K562 (cell line): ENCODE measurements around the gene EMC10. TPM values are rescaled to one million over a fixed set of nuclear protein-coding genes. Genes with fewer than 3 reads are reported as not detected.
A peak's percentile ranks its signal among the peaks of the same experiment; 100 is the strongest.

ENCODE experiments used
- CSDE1 ChIP-seq, 2 experiments: fragments of 450-650 bp; IDR thresholded peaks; 2 replicates each; pipeline ENCODE4 v1.6.1; 2016; ENCODE audit warnings: mild to moderate bottlenecking in 1 of 2
- DDX20 ChIP-seq: fragments of 450-650 bp; IDR thresholded peaks from 2 replicates; pipeline ENCODE4 v1.6.1; 2016; ENCODE audit warnings: missing genetic modification characterization, low read depth, mild to moderate bottlenecking, missing compliant biosample characterization, moderate library complexity
- ERF ChIP-seq: fragments of 450-650 bp; formaldehyde crosslinking; IDR thresholded peaks from 2 replicates; pipeline ENCODE4 v1.4.0; 2020; ENCODE audit warnings: mild to moderate bottlenecking, mixed read lengths
- ETV1 ChIP-seq: fragments of 450-650 bp; conservative IDR thresholded peaks from 2 replicates; pipeline ENCODE4 v1.6.1; 2016; ENCODE audit warnings: missing genetic modification characterization, control low read depth, low read depth, missing compliant biosample characterization
- GMEB1 ChIP-seq: fragments of 250-450 bp; sonication (Bioruptor Pico); IDR thresholded peaks from 2 replicates; pipeline ENCODE4 v1.4.0; 2020; ENCODE audit warnings: mild to moderate bottlenecking
- GTF2E2 ChIP-seq: fragments of 200-800 bp; sonication (Bioruptor generic); IDR thresholded peaks from 2 replicates; pipeline ENCODE4 v1.6.1; 2016; ENCODE audit warnings: missing genetic modification characterization, missing compliant biosample characterization
- HLTF ChIP-seq: fragments of 450-650 bp; IDR thresholded peaks from 2 replicates; pipeline ENCODE4 v1.6.1; 2016
- L3MBTL2 ChIP-seq: fragments of 450-650 bp; IDR thresholded peaks from 2 replicates; pipeline ENCODE4 v1.6.1; 2016; ENCODE audit warnings: mild to moderate bottlenecking, moderate library complexity
- MCM5 ChIP-seq: fragments of 450-650 bp; IDR thresholded peaks from 2 replicates; pipeline ENCODE4 v1.6.1; 2016; ENCODE audit warnings: low read depth
- NBN ChIP-seq: fragments of 450-650 bp; IDR thresholded peaks from 2 replicates; pipeline ENCODE4 v1.6.1; 2016; ENCODE audit warnings: low read depth, mild to moderate bottlenecking
- PCBP2 ChIP-seq: fragments of 200-400 bp; formaldehyde crosslinking; IDR thresholded peaks from 2 replicates; pipeline ENCODE4 v1.6.1; 2018; ENCODE audit warnings: low read length, low read depth, mild to moderate bottlenecking, moderate library complexity; ENCODE audit not compliant: poor library complexity, severe bottlenecking
- PHF8 ChIP-seq: fragments of 200-600 bp; sonication (generic); IDR thresholded peaks from 2 replicates; pipeline ENCODE4 v1.6.1; 2012; ENCODE audit warnings: mixed run types, mild to moderate bottlenecking, inconsistent platforms, low read length, moderate library complexity, borderline replicate concordance
- POLR2AphosphoS5 ChIP-seq: IDR thresholded peaks from 2 replicates; pipeline ENCODE4 v1.6.1; 2011; ENCODE audit warnings: mild to moderate bottlenecking, low read depth, low read length, moderate library complexity; ENCODE audit not compliant: control insufficient read depth, insufficient read depth
- POLR2G ChIP-seq: fragments of 200-400 bp; formaldehyde crosslinking; IDR thresholded peaks from 2 replicates; pipeline ENCODE4 v1.6.1; 2017; ENCODE audit warnings: low read depth, mild to moderate bottlenecking, antibody characterized with exemption, low read length, moderate library complexity
- PURB ChIP-seq: sonication (generic); formaldehyde crosslinking; IDR thresholded peaks from 2 replicates; pipeline ENCODE4 v1.9.0; 2021; ENCODE audit warnings: low read depth, mild to moderate bottlenecking, missing genetic modification reagents
- RBBP5 ChIP-seq: fragments of 200-600 bp; sonication (generic); IDR thresholded peaks from 2 replicates; pipeline ENCODE4 v1.6.1; 2012; ENCODE audit warnings: borderline replicate concordance, mild to moderate bottlenecking, low read length, control low read depth, inconsistent platforms; ENCODE audit not compliant: insufficient read depth, poor library complexity, severe bottlenecking
- RHOXF2B ChIP-seq: fragments of 250-450 bp; sonication (Bioruptor Pico); conservative IDR thresholded peaks from 2 replicates; pipeline ENCODE4 v1.5.1; 2021
- ZNF316 ChIP-seq: fragments of 450-650 bp; IDR thresholded peaks from 2 replicates; pipeline ENCODE4 v1.6.1; 2016
- polyA plus RNA-seq, 8 experiments: library from polyadenylated mRNA; depleted of rRNA in 4 of 8; stranded (reverse) in 5 of 8; unstranded in 3 of 8; fragments of >200 nt; fragmentation: Nextera tagmentation in 2 of 8; fragmentation: Illumina TruSeq in 1 of 8; extraction: Ambion mirVana in 2 of 8; extraction: Trizol in 1 of 8; gene quantifications; 2 replicates each; pipeline versions ENCODE4 v1.2.1 to v1.2.3, GENCODE V29; 2011 to 2014; ENCODE audit warnings: inconsistent platforms in 1 of 8, missing spikeins in 1 of 8
- total RNA-seq, 7 experiments: library from RNA; depleted of rRNA in 6 of 7; stranded (reverse); fragments of >200 nt in 6 of 7; fragmentation: Illumina TruSeq in 2 of 7; extraction: Trizol in 2 of 7; gene quantifications; 2 replicates each; pipeline versions ENCODE4 v1.2.1 to v1.2.3, GENCODE V29; 2011 to 2021; ENCODE audit warnings: low replicate concordance in 1 of 7
- TF ChIP-seq, protein P1 (sequence below): fragments of 450-650 bp; IDR thresholded peaks from one replicate; pipeline ENCODE4 v1.6.1; 2018; ENCODE audit warnings: mild to moderate bottlenecking, moderate library complexity; ENCODE audit not compliant: partially characterized antibody
- TF ChIP-seq, protein P2 (sequence below): fragments of 450-650 bp; IDR thresholded peaks from 2 replicates; pipeline ENCODE4 v1.6.1; 2016
- TF ChIP-seq, protein P3 (sequence below): fragments of 450-650 bp; formaldehyde crosslinking; IDR thresholded peaks from 2 replicates; pipeline ENCODE4 v1.4.0; 2020; ENCODE audit warnings: mild to moderate bottlenecking

EMC10 gene
- total and polyA plus RNA-seq, 9 of the 15 experiments (the other 6 are each of a cell fraction or from before 2014, with no cell fraction given), result 1.4 to 46.0 (median 13.1) TPM

GRCh38 chr19:50500060-50500752, 23.9 kb downstream of the EMC10 start (continued):
- TF ChIP-seq, protein P1, sequence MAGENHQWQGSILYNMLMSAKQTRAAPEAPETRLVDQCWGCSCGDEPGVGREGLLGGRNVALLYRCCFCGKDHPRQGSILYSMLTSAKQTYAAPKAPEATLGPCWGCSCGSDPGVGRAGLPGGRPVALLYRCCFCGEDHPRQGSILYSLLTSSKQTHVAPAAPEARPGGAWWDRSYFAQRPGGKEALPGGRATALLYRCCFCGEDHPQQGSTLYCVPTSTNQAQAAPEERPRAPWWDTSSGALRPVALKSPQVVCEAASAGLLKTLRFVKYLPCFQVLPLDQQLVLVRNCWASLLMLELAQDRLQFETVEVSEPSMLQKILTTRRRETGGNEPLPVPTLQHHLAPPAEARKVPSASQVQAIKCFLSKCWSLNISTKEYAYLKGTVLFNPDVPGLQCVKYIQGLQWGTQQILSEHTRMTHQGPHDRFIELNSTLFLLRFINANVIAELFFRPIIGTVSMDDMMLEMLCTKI, result no peak
- TF ChIP-seq GTF2E2, result no peak
- no peak for TF ChIP-seq PURB (CRISPR knock-in tag)
- TF ChIP-seq HLTF, result no peak
- TF ChIP-seq CSDE1 (IDR thresholded peaks at IDR 0.05), result no peak
- peak; percentile 51; the same call in 1 of the 2 replicates for TF ChIP-seq NBN
- TF ChIP-seq, protein P2, sequence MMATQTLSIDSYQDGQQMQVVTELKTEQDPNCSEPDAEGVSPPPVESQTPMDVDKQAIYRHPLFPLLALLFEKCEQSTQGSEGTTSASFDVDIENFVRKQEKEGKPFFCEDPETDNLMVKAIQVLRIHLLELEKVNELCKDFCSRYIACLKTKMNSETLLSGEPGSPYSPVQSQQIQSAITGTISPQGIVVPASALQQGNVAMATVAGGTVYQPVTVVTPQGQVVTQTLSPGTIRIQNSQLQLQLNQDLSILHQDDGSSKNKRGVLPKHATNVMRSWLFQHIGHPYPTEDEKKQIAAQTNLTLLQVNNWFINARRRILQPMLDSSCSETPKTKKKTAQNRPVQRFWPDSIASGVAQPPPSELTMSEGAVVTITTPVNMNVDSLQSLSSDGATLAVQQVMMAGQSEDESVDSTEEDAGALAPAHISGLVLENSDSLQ, result no peak
- no peak for TF ChIP-seq RBBP5
- TF ChIP-seq, protein P3, sequence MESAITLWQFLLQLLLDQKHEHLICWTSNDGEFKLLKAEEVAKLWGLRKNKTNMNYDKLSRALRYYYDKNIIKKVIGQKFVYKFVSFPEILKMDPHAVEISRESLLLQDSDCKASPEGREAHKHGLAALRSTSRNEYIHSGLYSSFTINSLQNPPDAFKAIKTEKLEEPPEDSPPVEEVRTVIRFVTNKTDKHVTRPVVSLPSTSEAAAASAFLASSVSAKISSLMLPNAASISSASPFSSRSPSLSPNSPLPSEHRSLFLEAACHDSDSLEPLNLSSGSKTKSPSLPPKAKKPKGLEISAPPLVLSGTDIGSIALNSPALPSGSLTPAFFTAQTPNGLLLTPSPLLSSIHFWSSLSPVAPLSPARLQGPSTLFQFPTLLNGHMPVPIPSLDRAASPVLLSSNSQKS (CRISPR knock-in tag), result no peak
- no peak for TF ChIP-seq L3MBTL2
- TF ChIP-seq MCM5, result no peak
- no peak for TF ChIP-seq PCBP2
- TF ChIP-seq ZNF316, result no peak
- TF ChIP-seq ERF, result no peak
- no peak for TF ChIP-seq DDX20
- TF ChIP-seq PHF8, result no peak
- TF ChIP-seq RHOXF2B (CRISPR knock-in tag), result no peak
- no peak for TF ChIP-seq GMEB1
- no peak for TF ChIP-seq ETV1 (tag)
- TF ChIP-seq POLR2AphosphoS5, result peak; percentile 70
- no peak for TF ChIP-seq POLR2G
